Activated CD4-positive, alpha-beta memory T cell treated with anti-CD3 and anti-CD28 coated beads, Interleukin-2, amount 10 ng/mL, durations not matched to agents 7 days and 5 days (primary cell): ENCODE results near the gene ANKDD1A. TPM values are rescaled to one million over a fixed set of nuclear protein-coding genes. Genes with fewer than 3 reads are reported as not detected.

Experiments
- CTCF ChIA-PET: fragments of 350-600 bp; sonication (Branson Sonifier 250); formaldehyde crosslinking; loops from one replicate; lab custom pipeline; 2021; ENCODE audit warnings: antibody characterized with exemption, inconsistent platforms; lab: Charles Lee
- POLR2A ChIA-PET: fragments of 350-600 bp; sonication (Branson Sonifier 250); formaldehyde crosslinking; loops from one replicate; lab custom pipeline; 2021; ENCODE audit warnings: antibody characterized with exemption; lab: Charles Lee
- DNase-seq: peaks from one replicate; pipeline ENCODE4 v3.0.0-alpha.2; 2020
- H3K27ac Mint-ChIP-seq: one replicate; pipeline ENCODE4 v1.8.0; 2021; ENCODE audit warnings: mild to moderate bottlenecking, mixed read lengths
- H3K27me3 Mint-ChIP-seq: one replicate; pipeline ENCODE4 v1.8.0; 2021; ENCODE audit warnings: mixed read lengths
- H3K36me3 Mint-ChIP-seq: one replicate; pipeline ENCODE4 v1.8.0; 2021; ENCODE audit warnings: low read depth, mixed read lengths
- H3K4me1 Mint-ChIP-seq: one replicate; pipeline ENCODE4 v1.8.0; 2021; ENCODE audit warnings: mixed read lengths
- H3K4me3 Mint-ChIP-seq: one replicate; pipeline ENCODE4 v1.8.0; 2021; ENCODE audit warnings: mild to moderate bottlenecking, mixed read lengths
- H3K9me3 Mint-ChIP-seq: one replicate; pipeline ENCODE4 v1.8.0; 2021; ENCODE audit warnings: mixed read lengths
- total RNA-seq, 2 experiments: library from RNA; stranded (reverse); gene quantifications; one replicate each; pipeline ENCODE4 v1.2.3, GENCODE V29; 2021

The ANKDD1A gene
- total RNA-seq, 2 experiments from 2014 or later = 14.2 to 15.1 TPM

DNA sequence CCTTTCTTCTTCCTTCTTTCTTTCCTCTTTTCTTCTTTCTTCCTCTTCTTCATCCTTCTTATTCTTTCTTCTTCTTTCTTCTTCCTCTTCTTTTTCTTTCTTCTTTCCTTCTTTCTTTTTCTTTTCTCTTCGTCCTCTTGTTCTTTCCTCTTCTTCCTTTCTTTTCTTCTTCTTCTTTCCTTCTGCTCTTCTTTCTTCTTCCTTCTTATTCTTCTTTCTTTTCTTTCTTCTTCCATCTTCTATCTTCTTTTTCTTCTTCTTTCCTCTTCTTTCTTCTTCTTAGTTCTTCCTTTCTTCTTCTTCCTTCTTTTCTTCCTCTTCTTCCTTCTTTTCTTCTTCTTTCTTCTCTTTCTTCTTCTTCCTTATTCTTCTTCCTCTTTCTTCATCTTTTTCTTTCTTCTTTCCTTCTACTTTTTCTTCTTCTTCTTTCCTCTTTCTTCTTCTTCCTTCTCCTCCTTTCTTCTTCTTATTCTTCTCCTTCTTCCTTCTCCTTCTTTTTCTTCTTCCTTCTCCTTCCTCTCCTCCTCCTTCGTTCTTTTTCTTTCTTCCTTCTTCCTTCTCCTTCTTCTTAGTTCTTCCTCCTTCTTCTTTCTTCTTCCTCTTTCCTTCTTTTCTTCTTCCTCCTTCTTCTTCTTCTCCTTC is 40.2 kb downstream of the ANKDD1A start:
- Mint-ChIP-seq H3K27ac (no peak overlapping the region), H3K9me3 (no peaks in the 10 kb centered on the region), H3K27me3 (no peaks in the 10 kb centered on the region), H3K4me3 (no peak overlapping the region), H3K36me3 (peaks cover 18% of the 10 kb centered on the region), H3K4me1 (no peaks in the 10 kb centered on the region)
- ChIA-PET POLR2A (no interaction called here), CTCF (no interaction called here)
- no peak for DNase-seq

GRCh38 chr15:64954395-64954794 is 42.7 kb downstream of the ANKDD1A start:
- no peaks in the 10 kb centered on the region for H3K4me1 Mint-ChIP-seq
- POLR2A ChIA-PET = no interaction called here
- CTCF ChIA-PET = no interaction called here
- H3K4me3 Mint-ChIP-seq = no peak overlapping the region
- no peaks in the 10 kb centered on the region for H3K9me3 Mint-ChIP-seq
- peaks cover 32% of the 10 kb centered on the region for H3K36me3 Mint-ChIP-seq
- H3K27me3 Mint-ChIP-seq = no peaks in the 10 kb centered on the region
- no peak overlapping the region for H3K27ac Mint-ChIP-seq
- no peak for DNase-seq

DNA sequence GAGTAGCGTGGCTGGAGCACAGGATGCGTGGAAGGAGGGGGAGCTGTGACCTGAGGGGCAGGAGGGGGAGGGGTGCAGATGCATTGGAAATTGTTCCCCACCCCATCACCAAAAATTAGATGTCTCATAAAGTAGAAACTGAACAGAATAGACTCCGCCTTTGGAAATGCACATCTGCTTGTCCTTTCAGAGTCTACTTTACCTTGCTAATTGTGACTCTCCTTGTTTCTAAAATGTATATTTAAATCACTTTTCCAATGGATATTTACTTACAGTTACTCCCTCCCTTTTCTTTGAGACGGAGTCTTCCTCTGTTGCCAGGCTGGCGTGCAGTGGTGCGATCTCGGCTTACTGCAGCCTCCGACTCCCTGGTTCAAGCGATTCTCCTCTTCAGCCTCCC is 47.4 kb downstream of the ANKDD1A start:
- DNase-seq = no peak
- no peak overlapping the region for H3K27ac Mint-ChIP-seq
- no peak overlapping the region for H3K4me3 Mint-ChIP-seq
- H3K9me3 Mint-ChIP-seq = no peaks in the 10 kb centered on the region
- POLR2A ChIA-PET = no interaction called here
- H3K36me3 Mint-ChIP-seq = peaks cover 70% of the 10 kb centered on the region
- CTCF ChIA-PET = no interaction called here
- H3K4me1 Mint-ChIP-seq = no peaks in the 10 kb centered on the region
- H3K27me3 Mint-ChIP-seq = no peaks in the 10 kb centered on the region

DNA sequence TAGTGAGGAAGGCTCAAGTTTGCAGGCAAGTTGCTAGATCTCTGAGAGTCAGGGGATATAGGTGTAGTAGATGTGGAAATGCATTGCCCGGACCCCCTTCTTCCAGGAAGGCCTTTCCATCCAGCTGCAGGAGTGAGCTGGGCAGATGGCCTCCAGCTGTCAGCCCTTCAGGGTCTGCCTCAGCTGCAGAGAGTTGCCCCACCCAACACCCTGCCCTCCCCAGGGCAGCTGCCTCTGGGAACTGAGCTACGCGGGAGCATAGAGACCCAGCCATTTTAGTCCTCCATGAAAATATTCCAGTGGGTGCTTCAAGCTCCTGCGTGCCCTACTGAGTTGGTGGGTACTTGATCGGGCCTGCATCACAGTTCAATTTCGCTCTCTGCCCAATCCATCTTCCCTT is 48.5 kb downstream of the ANKDD1A start:
- no peaks in the 10 kb centered on the region for H3K9me3 Mint-ChIP-seq
- H3K4me1 Mint-ChIP-seq = no peaks in the 10 kb centered on the region
- no peak overlapping the region for H3K27ac Mint-ChIP-seq
- ChIA-PET POLR2A (no interaction called here), CTCF (no interaction called here)
- no peak for DNase-seq
- no peak overlapping the region for H3K4me3 Mint-ChIP-seq
- H3K36me3 Mint-ChIP-seq = peaks cover 73% of the 10 kb centered on the region
- H3K27me3 Mint-ChIP-seq = no peaks in the 10 kb centered on the region

- ChIA-PET CTCF (no interaction called here), POLR2A (no interaction called here)
- no peak overlapping the region for H3K27ac Mint-ChIP-seq
- no peak overlapping the region for H3K4me3 Mint-ChIP-seq
- H3K9me3 Mint-ChIP-seq = no peaks in the 10 kb centered on the region
- H3K27me3 Mint-ChIP-seq = no peaks in the 10 kb centered on the region
- DNase-seq = no peak
- H3K4me1 Mint-ChIP-seq = no peaks in the 10 kb centered on the region
- peaks cover 68% of the 10 kb centered on the region for H3K36me3 Mint-ChIP-seq
These were observed 49.3 kb downstream of the ANKDD1A start for GRCh38 chr15:64961013-64961412.

DNA sequence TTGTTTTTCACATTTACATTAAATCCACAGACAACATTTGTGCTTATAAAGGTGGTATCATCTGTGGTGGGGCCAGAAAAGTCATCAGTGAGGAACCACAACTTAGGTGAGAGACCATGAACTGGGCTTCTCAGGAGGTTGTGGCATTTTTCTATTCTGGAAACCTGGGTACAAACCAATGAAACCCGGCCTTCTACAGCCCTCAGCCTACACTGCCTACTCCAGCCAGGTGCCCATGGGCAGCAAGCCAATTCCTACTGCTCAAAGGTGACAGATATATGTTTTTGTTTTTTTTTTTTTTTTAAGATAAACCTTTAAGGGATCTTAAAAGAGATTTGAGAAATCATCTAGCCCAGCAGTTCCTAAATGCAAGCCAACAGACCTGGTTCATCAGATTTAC is 57.7 kb downstream of the ANKDD1A start:
- POLR2A ChIA-PET = no interaction called here
- H3K27ac Mint-ChIP-seq = no peak overlapping the region
- no peaks in the 10 kb centered on the region for H3K9me3 Mint-ChIP-seq

GRCh38 chr15:64970698-64971097 is 59.0 kb downstream of the ANKDD1A start:
- Mint-ChIP-seq H3K9me3 (no peaks in the 10 kb centered on the region), H3K4me3 (no peak overlapping the region), H3K27me3 (no peaks in the 10 kb centered on the region), H3K36me3 (peaks cover 28% of the 10 kb centered on the region), H3K4me1 (peaks cover 2% of the 10 kb centered on the region), H3K27ac (no peak overlapping the region)
- ChIA-PET CTCF (interaction anchor here (0.6 to 1.0 kb wide), 2 partner anchors 139 to 212 kb away, joined by 3 read pairs; no protein-coding TSS in a partner anchor), POLR2A (no interaction called here)
- no peak for DNase-seq

More for the DNA sequence above, 57.7 kb downstream of the ANKDD1A start:
- Mint-ChIP-seq H3K4me1 (no peaks in the 10 kb centered on the region), H3K4me3 (no peak overlapping the region), H3K27me3 (no peaks in the 10 kb centered on the region), H3K36me3 (peaks cover 33% of the 10 kb centered on the region)
- CTCF ChIA-PET = interaction anchor here (1.1 kb wide), 1 partner anchor 15 kb away, joined by 3 read pairs; no protein-coding TSS in a partner anchor
- no peak for DNase-seq

DNA sequence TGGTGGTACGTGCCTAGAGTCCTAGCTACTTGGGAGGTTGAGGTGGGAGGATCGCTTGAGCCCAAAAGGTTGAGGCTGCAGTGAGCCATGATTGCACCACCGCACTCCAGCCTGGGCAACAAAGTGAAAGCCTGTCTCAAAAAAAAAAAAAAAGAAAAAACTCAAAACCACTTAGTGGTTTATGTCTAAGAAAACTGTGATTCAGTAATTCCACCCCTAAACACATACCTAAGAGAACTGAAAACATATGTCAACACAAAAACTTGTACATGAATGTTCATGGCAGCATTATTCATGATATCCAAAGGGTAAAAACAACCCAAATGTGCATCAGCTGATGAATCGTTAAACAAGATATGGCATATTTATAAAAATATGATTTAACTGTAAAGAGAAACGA is 63.7 kb downstream of the ANKDD1A start:
- ChIA-PET CTCF (no interaction called here), POLR2A (no interaction called here)
- no peak for DNase-seq
- peaks cover 6% of the 10 kb centered on the region for H3K4me1 Mint-ChIP-seq
- H3K36me3 Mint-ChIP-seq = peaks cover 34% of the 10 kb centered on the region
- H3K9me3 Mint-ChIP-seq = no peaks in the 10 kb centered on the region
- no peak overlapping the region for H3K4me3 Mint-ChIP-seq
- H3K27me3 Mint-ChIP-seq = no peaks in the 10 kb centered on the region
- no peak overlapping the region for H3K27ac Mint-ChIP-seq

GRCh38 chr15:64979252-64979710 is 67.6 kb downstream of the ANKDD1A start:
- H3K4me3 Mint-ChIP-seq = no peak overlapping the region
- POLR2A ChIA-PET = interaction anchor here (1.0 to 1.6 kb wide), 2 partner anchors 10 to 325 kb away, joined by 3 to 4 read pairs; partner anchors contain the start of genes RNU5B-1 and SPG21
- H3K36me3 Mint-ChIP-seq = peaks cover 33% of the 10 kb centered on the region

GRCh38 chr15:64981812-64982431 is 70.2 kb downstream of the ANKDD1A start:
- H3K36me3 Mint-ChIP-seq = peaks cover 35% of the 10 kb centered on the region
- ChIA-PET CTCF (no interaction called here), POLR2A (no interaction called here)
- no peaks in the 10 kb centered on the region for H3K27me3 Mint-ChIP-seq
- no peak for DNase-seq
- H3K27ac Mint-ChIP-seq = no peak overlapping the region
- H3K4me1 Mint-ChIP-seq = peaks cover 25% of the 10 kb centered on the region
- no peaks in the 10 kb centered on the region for H3K9me3 Mint-ChIP-seq
- H3K4me3 Mint-ChIP-seq = no peak overlapping the region

More at GRCh38 chr15:64979252-64979710, 67.6 kb downstream of the ANKDD1A start:
- peaks cover 11% of the 10 kb centered on the region for H3K4me1 Mint-ChIP-seq
- DNase-seq = no peak
- CTCF ChIA-PET = no interaction called here
- no peaks in the 10 kb centered on the region for H3K9me3 Mint-ChIP-seq
- no peaks in the 10 kb centered on the region for H3K27me3 Mint-ChIP-seq
- no peak overlapping the region for H3K27ac Mint-ChIP-seq

- DNase-seq = no peak
- H3K27me3 Mint-ChIP-seq = no peaks in the 10 kb centered on the region
- ChIA-PET POLR2A (no interaction called here), CTCF (no interaction called here)
- peaks cover 30% of the 10 kb centered on the region for H3K4me1 Mint-ChIP-seq
- H3K27ac Mint-ChIP-seq = no peak overlapping the region
- H3K4me3 Mint-ChIP-seq = no peak overlapping the region
- peaks cover 37% of the 10 kb centered on the region for H3K36me3 Mint-ChIP-seq
- no peaks in the 10 kb centered on the region for H3K9me3 Mint-ChIP-seq
These were observed 70.8 kb downstream of the ANKDD1A start for GRCh38 chr15:64982472-64982871.

DNA sequence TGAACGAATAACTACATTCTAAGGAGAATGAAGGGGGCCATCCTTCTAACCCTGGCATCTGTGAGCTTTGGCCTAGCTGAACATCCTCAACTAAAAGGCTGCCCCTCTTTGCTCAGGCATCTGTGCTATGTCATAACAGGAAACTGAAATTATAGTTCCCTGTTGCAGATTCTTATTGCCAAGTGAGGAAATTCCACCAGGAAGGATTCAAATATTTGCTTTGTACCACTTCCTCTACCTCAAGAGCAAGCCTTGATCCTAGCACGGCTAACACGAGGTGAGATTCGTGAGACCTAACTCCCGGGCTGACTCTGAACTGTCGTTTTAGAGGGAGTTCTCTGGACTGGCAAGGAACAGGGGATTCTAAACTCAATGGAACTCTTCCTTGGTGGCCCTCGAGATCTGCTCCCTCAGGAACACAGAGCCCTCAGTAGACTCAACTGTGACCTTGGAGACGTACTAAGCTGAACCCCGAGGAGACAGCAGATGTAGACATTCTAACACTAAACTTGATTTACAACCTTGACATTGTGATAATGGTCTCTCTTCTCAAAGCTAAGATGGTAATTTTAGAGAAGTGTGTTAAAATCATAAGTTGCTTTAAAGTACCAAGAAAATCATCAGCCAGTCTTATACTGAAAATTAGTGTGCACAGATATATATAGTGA is 73.8 kb downstream of the ANKDD1A start:
- no peak overlapping the region for H3K27ac Mint-ChIP-seq
- CTCF ChIA-PET = interaction anchor here (1.3 kb wide), 1 partner anchor 150 kb away, joined by 3 read pairs; no protein-coding TSS in a partner anchor
- H3K27me3 Mint-ChIP-seq = no peaks in the 10 kb centered on the region
- H3K36me3 Mint-ChIP-seq = peaks cover 19% of the 10 kb centered on the region
- no peak for DNase-seq
- peaks cover 51% of the 10 kb centered on the region for H3K4me1 Mint-ChIP-seq
- POLR2A ChIA-PET = no interaction called here
- H3K4me3 Mint-ChIP-seq = no peak overlapping the region
- no peaks in the 10 kb centered on the region for H3K9me3 Mint-ChIP-seq

DNA sequence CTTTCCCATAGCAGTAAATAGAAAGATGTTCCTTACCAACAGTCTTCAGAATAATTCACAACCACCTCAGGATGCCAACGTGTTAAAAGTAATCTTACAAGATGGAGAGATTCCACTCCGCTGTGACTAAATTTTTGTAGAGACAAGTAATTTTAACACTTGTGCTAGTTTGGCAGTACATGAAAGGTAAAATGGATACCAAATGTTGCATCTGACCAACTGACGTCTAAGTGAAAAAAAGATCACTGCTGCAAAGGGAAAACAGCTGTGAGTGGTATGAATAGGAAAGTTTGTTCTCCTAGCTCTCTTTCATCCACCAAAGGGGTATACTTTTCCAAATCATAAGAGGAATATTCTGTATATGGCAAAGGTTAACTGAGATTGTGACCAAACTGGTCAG is 75.4 kb downstream of the ANKDD1A start:
- ChIA-PET POLR2A (interaction anchor here (1.3 to 1.5 kb wide), 2 partner anchors 10 to 13 kb away, joined by 3 read pairs; no protein-coding TSS in a partner anchor), CTCF (no interaction called here)
- peaks cover 58% of the 10 kb centered on the region for H3K4me1 Mint-ChIP-seq
- H3K36me3 Mint-ChIP-seq = peaks cover 13% of the 10 kb centered on the region
- H3K27me3 Mint-ChIP-seq = no peaks in the 10 kb centered on the region
- no peak overlapping the region for H3K27ac Mint-ChIP-seq
- H3K4me3 Mint-ChIP-seq = peak overlapping the region; percentile 14
- DNase-seq = no peak
- no peaks in the 10 kb centered on the region for H3K9me3 Mint-ChIP-seq
